SJCRH30 (cell line): ENCODE results near the gene GUCY2D. TPM values are rescaled to one million over a fixed set of nuclear protein-coding genes. Genes with fewer than 3 reads are reported as not detected.

Experiments used
- DNase-seq, 2 experiments: peaks; one replicate each; pipeline ENCODE4 v3.0.0-alpha.2; 2015 to 2020
- H3K27ac ChIP-seq: fragments of 250-450 bp; sonication (Bioruptor Pico); 2 replicates; pipeline ENCODE4 v1.5.1; 2020; ENCODE audit warnings: mild to moderate bottlenecking, moderate library complexity
- H3K27me3 ChIP-seq: fragments of 250-450 bp; sonication (Bioruptor Pico); 2 replicates; pipeline ENCODE4 v1.5.1; 2020; ENCODE audit warnings: mild to moderate bottlenecking, moderate library complexity
- H3K36me3 ChIP-seq: fragments of 250-450 bp; sonication (Bioruptor Pico); 2 replicates; pipeline ENCODE4 v1.5.1; 2020; ENCODE audit warnings: mild to moderate bottlenecking, moderate library complexity
- H3K4me1 ChIP-seq: fragments of 250-450 bp; sonication (Bioruptor Pico); 2 replicates; pipeline ENCODE4 v1.5.1; 2020; ENCODE audit warnings: mild to moderate bottlenecking, moderate library complexity
- H3K4me3 ChIP-seq: fragments of 250-450 bp; sonication (Bioruptor Pico); 2 replicates; pipeline ENCODE4 v1.5.1; 2020; ENCODE audit warnings: mild to moderate bottlenecking, moderate library complexity
- H3K9me3 ChIP-seq: fragments of 250-450 bp; sonication (Bioruptor Pico); replicated peaks from 2 replicates; pipeline ENCODE4 v1.5.1; 2020; ENCODE audit warnings: mild to moderate bottlenecking, moderate library complexity
- total RNA-seq: library from RNA; depleted of rRNA; stranded (reverse); fragments of >200 nt; shearing (Covaris generic); gene quantifications from 2 replicates; pipeline ENCODE4 v1.2.3, GENCODE V29; 2014

Gene GUCY2D
- total RNA-seq, 1 experiment from 2014 or later = not detected

DNA sequence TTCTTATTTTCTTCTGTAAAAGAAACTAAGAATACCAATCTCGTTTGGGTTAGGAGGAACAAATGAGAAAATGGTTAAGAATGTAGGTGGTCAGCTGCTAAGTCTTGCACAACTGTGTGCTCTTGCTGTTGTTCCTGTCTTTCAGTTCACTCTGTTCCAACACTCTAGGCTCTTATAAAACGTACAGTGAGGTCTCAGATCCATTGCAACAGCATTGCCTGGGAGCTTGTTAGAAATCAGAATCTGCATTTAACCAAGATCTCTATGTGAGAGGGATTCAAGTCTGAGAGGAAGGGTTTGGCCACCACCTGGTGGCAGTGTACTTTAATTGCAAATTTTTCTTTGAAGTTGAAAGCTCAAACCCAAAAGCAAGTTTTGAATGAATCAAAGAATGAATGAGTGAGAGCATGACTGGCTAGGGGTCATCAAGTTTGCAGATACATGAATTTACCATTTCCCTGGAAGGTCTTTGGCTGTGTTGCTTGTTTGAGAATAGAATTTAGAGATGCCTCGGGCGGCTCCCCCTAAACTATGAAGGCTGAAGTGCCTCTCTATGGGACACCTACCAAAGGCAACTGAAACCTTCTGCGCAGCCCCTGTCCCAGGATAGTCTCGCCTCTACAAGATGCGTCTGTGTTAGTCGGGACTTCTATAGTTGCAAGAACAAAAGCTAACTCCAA, 39.0 kb downstream of the GUCY2D start:
- no peaks in the 10 kb centered on the region; the same call in 1 of the 2 replicates for H3K27me3 ChIP-seq
- H3K4me1 ChIP-seq = no peaks in the 10 kb centered on the region
- peak in 1 of 2 experiments; percentile 53 for DNase-seq
- H3K36me3 ChIP-seq = no peaks in the 10 kb centered on the region
- no peak overlapping the region for H3K27ac ChIP-seq
- H3K4me3 ChIP-seq = no peak overlapping the region
- no peaks in the 10 kb centered on the region for H3K9me3 ChIP-seq

DNA sequence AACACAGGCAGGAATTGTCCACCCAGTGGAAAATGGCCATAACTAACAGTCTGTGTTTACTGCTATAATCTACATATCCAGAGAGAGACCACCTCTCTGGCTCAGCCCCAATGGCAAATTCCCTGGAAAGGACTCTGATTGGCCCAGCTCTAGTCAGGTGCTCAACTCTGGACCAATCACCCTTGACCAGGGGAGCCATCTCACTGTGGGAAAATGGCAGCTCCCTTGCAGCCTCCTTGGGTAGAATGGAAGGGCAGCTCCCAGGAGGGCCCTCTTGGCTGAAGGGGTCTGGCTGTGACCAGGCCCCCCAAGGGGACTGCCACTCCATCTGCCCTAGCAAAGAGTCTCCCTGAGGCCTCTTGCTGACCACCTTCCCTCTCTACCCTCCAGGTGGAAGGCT, 39.6 kb downstream of the GUCY2D start:
- no peaks in the 10 kb centered on the region; the same call in 1 of the 2 replicates for H3K27me3 ChIP-seq

GRCh38 chr17:8044819-8045810, 42.7 kb downstream of the GUCY2D start:
- H3K27ac ChIP-seq = no peak overlapping the region
- H3K4me1 ChIP-seq = no peaks in the 10 kb centered on the region
- no peak overlapping the region for H3K4me3 ChIP-seq
- H3K27me3 ChIP-seq = no peaks in the 10 kb centered on the region; the same call in 1 of the 2 replicates
- no peaks in the 10 kb centered on the region for H3K9me3 ChIP-seq
- H3K36me3 ChIP-seq = no peaks in the 10 kb centered on the region
- DNase-seq = no peak

More for the DNA sequence above, 39.6 kb downstream of the GUCY2D start:
- no peaks in the 10 kb centered on the region for H3K4me1 ChIP-seq
- no peak overlapping the region for H3K4me3 ChIP-seq
- DNase-seq = no peak
- no peak overlapping the region for H3K27ac ChIP-seq
- H3K9me3 ChIP-seq = no peaks in the 10 kb centered on the region
- no peaks in the 10 kb centered on the region for H3K36me3 ChIP-seq

GRCh38 chr17:8046306-8046928, 44.0 kb downstream of the GUCY2D start:
- no peak for DNase-seq
- Histone ChIP-seq H3K4me1 (no peaks in the 10 kb centered on the region), H3K27ac (no peak overlapping the region), H3K36me3 (no peaks in the 10 kb centered on the region), H3K27me3 (no peaks in the 10 kb centered on the region; the same call in 1 of the 2 replicates), H3K4me3 (no peak overlapping the region), H3K9me3 (no peaks in the 10 kb centered on the region)

- no peak overlapping the region for H3K27ac ChIP-seq
- DNase-seq = no peak
- H3K36me3 ChIP-seq = no peaks in the 10 kb centered on the region
- no peak overlapping the region for H3K4me3 ChIP-seq
- H3K4me1 ChIP-seq = no peaks in the 10 kb centered on the region
- H3K9me3 ChIP-seq = no peaks in the 10 kb centered on the region
- no peaks in the 10 kb centered on the region; the same call in 1 of the 2 replicates for H3K27me3 ChIP-seq
These were observed 44.7 kb downstream of the GUCY2D start for GRCh38 chr17:8046929-8047768.

DNA sequence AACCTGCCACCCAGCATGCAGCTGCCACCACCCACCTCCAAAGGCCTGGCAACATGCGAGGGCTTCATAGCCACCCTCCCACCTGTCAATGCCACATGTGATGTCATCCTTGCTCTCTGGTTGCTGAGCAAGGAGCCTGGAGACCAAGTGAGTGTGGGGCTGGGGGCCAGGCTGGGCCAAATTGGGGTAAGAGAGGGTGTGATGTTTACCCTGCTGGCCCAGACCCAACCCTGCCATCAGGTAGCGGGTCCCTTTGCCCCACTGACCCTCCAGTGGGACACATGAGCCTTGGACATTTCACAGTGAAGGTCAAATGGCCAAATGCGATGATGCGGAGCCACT, 45.3 kb downstream of the GUCY2D start:
- Histone ChIP-seq H3K4me3 (no peak overlapping the region), H3K4me1 (no peaks in the 10 kb centered on the region), H3K36me3 (no peaks in the 10 kb centered on the region), H3K27ac (no peak overlapping the region), H3K9me3 (no peaks in the 10 kb centered on the region), H3K27me3 (no peaks in the 10 kb centered on the region; the same call in 1 of the 2 replicates)
- DNase-seq = no peak

GRCh38 chr17:8048236-8048635, 45.8 kb downstream of the GUCY2D start:
- Histone ChIP-seq H3K27ac (no peak overlapping the region), H3K4me3 (no peak overlapping the region), H3K9me3 (no peaks in the 10 kb centered on the region), H3K27me3 (no peaks in the 10 kb centered on the region; the same call in 1 of the 2 replicates), H3K4me1 (no peaks in the 10 kb centered on the region), H3K36me3 (no peaks in the 10 kb centered on the region)
- no peak for DNase-seq

GRCh38 chr17:8048736-8049135, 46.3 kb downstream of the GUCY2D start:
- no peaks in the 10 kb centered on the region for H3K4me1 ChIP-seq
- H3K27me3 ChIP-seq = no peaks in the 10 kb centered on the region; the same call in 1 of the 2 replicates
- no peak for DNase-seq
- H3K36me3 ChIP-seq = no peaks in the 10 kb centered on the region
- H3K27ac ChIP-seq = no peak overlapping the region
- H3K4me3 ChIP-seq = no peak overlapping the region
- no peaks in the 10 kb centered on the region for H3K9me3 ChIP-seq

DNA sequence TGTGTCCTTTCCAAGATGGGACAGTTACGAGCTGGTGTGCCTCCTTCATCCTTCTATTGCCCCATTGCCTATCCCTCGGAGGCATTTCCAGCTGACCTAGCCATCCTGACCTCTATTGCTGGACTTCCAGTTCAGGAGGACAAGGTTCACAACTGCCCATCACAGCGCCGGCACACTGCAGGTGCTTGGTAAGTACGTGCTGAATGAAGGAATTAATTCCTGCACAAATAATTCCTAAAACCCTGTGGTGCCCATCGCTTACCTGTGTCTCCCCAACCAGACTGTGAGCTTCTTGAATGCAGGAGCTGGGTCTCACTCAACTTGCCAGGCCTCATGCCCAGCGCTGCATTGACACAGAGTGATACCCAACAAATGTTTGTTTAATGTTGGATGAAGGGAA, 49.4 kb downstream of the GUCY2D start:
- DNase-seq = no peak

GRCh38 chr17:8052256-8053252, 50.1 kb downstream of the GUCY2D start:
- Histone ChIP-seq H3K36me3 (no peaks in the 10 kb centered on the region), H3K27me3 (no peaks in the 10 kb centered on the region), H3K9me3 (no peaks in the 10 kb centered on the region), H3K4me1 (0 out of 2 replicates have a peak, but pooled peaks cover 9% of the 10 kb centered on the region), H3K4me3 (no peak overlapping the region), H3K27ac (no peak overlapping the region)
- DNase-seq = no peak

More for the DNA sequence above, 49.4 kb downstream of the GUCY2D start:
- Histone ChIP-seq H3K4me3 (no peak overlapping the region), H3K27me3 (no peaks in the 10 kb centered on the region), H3K36me3 (no peaks in the 10 kb centered on the region), H3K9me3 (no peaks in the 10 kb centered on the region), H3K4me1 (0 out of 2 replicates have a peak, but pooled peaks cover 2% of the 10 kb centered on the region), H3K27ac (no peak overlapping the region)

DNA sequence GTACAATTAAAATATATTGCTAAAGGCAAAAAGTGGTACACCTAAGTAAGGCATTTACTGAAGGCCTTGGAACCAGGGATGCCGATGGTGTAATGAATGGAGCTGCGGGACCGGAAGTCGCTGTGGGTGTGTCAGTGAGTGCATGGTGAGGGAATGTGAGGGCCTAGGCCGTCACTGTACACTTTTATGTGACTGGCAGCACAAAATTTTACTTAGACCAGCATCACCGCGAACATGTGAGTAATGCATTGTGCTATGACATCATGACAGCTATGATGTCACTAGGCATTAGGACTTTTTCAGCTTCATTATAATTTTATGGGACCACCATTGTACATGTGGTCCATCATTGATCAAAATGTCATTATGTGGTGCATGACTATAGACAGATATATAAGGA, 51.2 kb downstream of the GUCY2D start:
- no peak overlapping the region for H3K4me3 ChIP-seq
- no peaks in the 10 kb centered on the region for H3K36me3 ChIP-seq
- no peak overlapping the region for H3K27ac ChIP-seq
- H3K27me3 ChIP-seq = peaks cover 4% of the 10 kb centered on the region; the same call in 1 of the 2 replicates
- H3K9me3 ChIP-seq = no peaks in the 10 kb centered on the region
- H3K4me1 ChIP-seq = 0 out of 2 replicates have a peak, but pooled peaks cover 9% of the 10 kb centered on the region
- DNase-seq = no peak

- no peak overlapping the region for H3K27ac ChIP-seq
- no peak for DNase-seq
- no peaks in the 10 kb centered on the region for H3K9me3 ChIP-seq
- 0 out of 2 replicates have a peak, but pooled peaks cover 9% of the 10 kb centered on the region for H3K4me1 ChIP-seq
- no peaks in the 10 kb centered on the region for H3K36me3 ChIP-seq
- no peak overlapping the region for H3K4me3 ChIP-seq
- peaks cover 4% of the 10 kb centered on the region; the same call in 1 of the 2 replicates for H3K27me3 ChIP-seq
These were observed 53.4 kb downstream of the GUCY2D start for GRCh38 chr17:8055851-8056231.
